Aorta (tissue), 5 donors: Measurements from ENCODE around the gene S100A3. TPM values are rescaled to one million over a fixed set of nuclear protein-coding genes. Genes with fewer than 3 reads are reported as not detected.

Experiments
- ATAC-seq: fragments of 200-7000 bp; cut with Tn5 transposase; one replicate; pipeline ENCODE4 v1.9.1; 2022; ENCODE audit warnings: moderate library complexity; ENCODE audit not compliant: low FRiP score
- DNase-seq, 2 donors: peaks; one replicate each; pipeline ENCODE4 v3.0.0-alpha.2; 2020
- H3K27ac ChIP-seq, 2 donors: one replicate each; pipeline ENCODE4 v1.5.1; 2013; ENCODE audit warnings: low read length in 2 of 2, mild to moderate bottlenecking in 2 of 2, moderate library complexity in 2 of 2, control low read depth in 1 of 2, inconsistent platforms in 1 of 2, low read depth in 1 of 2
- H3K27me3 ChIP-seq, 2 donors: one replicate each; pipeline ENCODE4 v1.6.1; 2013; ENCODE audit warnings: control low read depth in 1 of 2, low read length in 1 of 2, mild to moderate bottlenecking in 1 of 2, moderate library complexity in 1 of 2; ENCODE audit not compliant: insufficient read depth in 2 of 2, control insufficient read depth in 1 of 2
- H3K36me3 ChIP-seq, 2 donors: one replicate each; pipeline ENCODE4 v1.6.1; 2013; ENCODE audit warnings: control low read depth in 1 of 2, low read length in 1 of 2, mild to moderate bottlenecking in 1 of 2; ENCODE audit not compliant: insufficient read depth in 2 of 2, control insufficient read depth in 1 of 2
- H3K4me1 ChIP-seq, 2 donors: one replicate each; pipeline ENCODE4 v1.6.1; 2013; ENCODE audit warnings: low read length in 2 of 2, control low read depth in 1 of 2, mild to moderate bottlenecking in 1 of 2, moderate library complexity in 1 of 2; ENCODE audit not compliant: insufficient read depth in 2 of 2, control insufficient read depth in 1 of 2
- H3K4me3 ChIP-seq, 2 donors: one replicate each; pipeline ENCODE4 v1.5.1; 2013; ENCODE audit warnings: low read length in 2 of 2, control low read depth in 1 of 2, mild to moderate bottlenecking in 1 of 2
- H3K9me3 ChIP-seq: one replicate; pipeline ENCODE4 v1.6.1; 2013; ENCODE audit warnings: mild to moderate bottlenecking, low read length; ENCODE audit not compliant: control insufficient read depth
- WGBS, 2 donors: extraction: QIAGEN DNeasy Blood & Tissue Kit; methylation state at CpG; one replicate each; pipeline ENCODE4 v1.1.7; 2013; 5-methylcytosine and 5-hydroxymethylcytosine counted together
- intact Hi-C, 2 donors: fragments of 100-400 bp; cut with DNase I; formaldehyde crosslinking; loops; one replicate each; pipeline versions ENCODE4 v1.14.2 to v1.15.0; 2022
- polyA plus RNA-seq, 2 donors: library from polyadenylated mRNA; stranded (reverse); fragments of 200-250 nt; gene quantifications; one replicate each; pipeline ENCODE4 v1.2.3, GENCODE V29; 2013
- total RNA-seq, 2 donors: library from RNA; stranded (reverse); fragmentation: NEBNext Ultra II Directional; extraction: Animal tissue kit (Norgen Biotek cat#: 25700); gene quantifications; one replicate each; pipeline ENCODE4 v1.2.1, GENCODE V29; 2021
- donor health status: healthy with polysubstance abuse.
- donor health status: Bipolar disorder and iron deficiency.
- donor health status: DM: no; HTN: no; CAD: no.
- donor health status: DM: no; HTN: no; CAD: no.
- donor health status: DM: yes; HTN: yes; CAD: no.

The S100A3 gene
- total and polyA plus RNA-seq, 4 donors: 2.3 to 11.7 (median 3.4) TPM

DNA sequence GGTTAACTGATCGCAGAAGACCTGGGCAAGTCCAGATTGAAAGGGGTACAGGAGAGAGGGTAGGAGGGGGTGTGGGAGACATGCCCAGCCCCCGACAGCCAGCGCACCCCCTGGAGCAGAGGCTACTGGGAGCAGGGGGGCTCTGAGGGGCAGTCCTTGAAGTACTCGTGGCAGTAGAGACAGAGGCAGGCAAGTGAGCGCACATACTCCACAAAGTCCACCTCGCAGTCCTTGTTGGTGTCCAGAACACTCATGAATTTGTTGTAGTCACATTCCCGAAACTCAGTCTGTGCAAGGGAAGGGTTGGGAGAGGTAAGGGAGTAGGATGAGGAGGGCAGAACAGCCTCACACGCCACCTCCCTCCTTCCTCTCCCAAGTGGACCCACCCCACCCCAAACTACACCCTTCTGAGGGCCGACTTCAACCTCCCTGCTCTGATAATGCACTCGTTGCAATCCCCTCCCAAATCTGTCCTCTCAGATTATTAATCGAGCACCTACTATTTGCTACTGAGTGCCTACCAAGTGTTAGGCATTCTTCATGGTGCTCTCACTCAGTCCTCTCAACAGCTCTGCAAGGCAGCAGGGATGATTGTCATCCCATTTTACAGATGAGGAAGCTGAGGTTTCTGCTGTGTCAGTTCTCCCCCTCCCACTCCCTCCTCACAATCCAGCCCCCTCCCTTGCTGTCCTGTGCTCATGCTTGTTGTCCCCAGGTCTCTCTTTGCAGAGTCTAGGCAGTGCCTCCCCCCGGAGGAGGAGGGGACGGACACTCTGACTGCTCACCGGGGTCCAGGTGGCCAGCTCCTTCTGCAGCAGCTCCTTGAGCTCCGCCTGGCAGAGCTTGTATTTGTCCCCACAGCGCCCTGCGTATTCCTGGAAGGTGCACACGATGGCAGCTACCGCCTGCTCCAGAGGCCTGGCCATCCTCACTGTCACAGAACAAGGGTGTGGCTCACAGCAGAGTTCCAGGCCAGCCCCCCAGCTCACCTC, 1.2 kb downstream of the S100A3 start:
- peak in 1 of 2 donors; percentile 41 for DNase-seq
- H3K36me3 ChIP-seq: peaks cover 0 to 4% of the 10 kb centered on the region in 2 donors
- H3K9me3 ChIP-seq: no peaks in the 10 kb centered on the region
- H3K4me3 ChIP-seq: no peak overlapping the region
- H3K27me3 ChIP-seq: no peaks in the 10 kb centered on the region
- intact Hi-C loops: loop anchor here in 1 of 2 donors (2.0 kb wide), 1 partner anchor 13 kb away; the partner anchor contains the start of gene S100A6
- no peaks in the 10 kb centered on the region for H3K4me1 ChIP-seq
- H3K27ac ChIP-seq: no peak overlapping the region
- ATAC-seq: no peak
- WGBS, 2 donors: 71 to 79% methylated on average over 19 of the region's 19 CpGs

DNA sequence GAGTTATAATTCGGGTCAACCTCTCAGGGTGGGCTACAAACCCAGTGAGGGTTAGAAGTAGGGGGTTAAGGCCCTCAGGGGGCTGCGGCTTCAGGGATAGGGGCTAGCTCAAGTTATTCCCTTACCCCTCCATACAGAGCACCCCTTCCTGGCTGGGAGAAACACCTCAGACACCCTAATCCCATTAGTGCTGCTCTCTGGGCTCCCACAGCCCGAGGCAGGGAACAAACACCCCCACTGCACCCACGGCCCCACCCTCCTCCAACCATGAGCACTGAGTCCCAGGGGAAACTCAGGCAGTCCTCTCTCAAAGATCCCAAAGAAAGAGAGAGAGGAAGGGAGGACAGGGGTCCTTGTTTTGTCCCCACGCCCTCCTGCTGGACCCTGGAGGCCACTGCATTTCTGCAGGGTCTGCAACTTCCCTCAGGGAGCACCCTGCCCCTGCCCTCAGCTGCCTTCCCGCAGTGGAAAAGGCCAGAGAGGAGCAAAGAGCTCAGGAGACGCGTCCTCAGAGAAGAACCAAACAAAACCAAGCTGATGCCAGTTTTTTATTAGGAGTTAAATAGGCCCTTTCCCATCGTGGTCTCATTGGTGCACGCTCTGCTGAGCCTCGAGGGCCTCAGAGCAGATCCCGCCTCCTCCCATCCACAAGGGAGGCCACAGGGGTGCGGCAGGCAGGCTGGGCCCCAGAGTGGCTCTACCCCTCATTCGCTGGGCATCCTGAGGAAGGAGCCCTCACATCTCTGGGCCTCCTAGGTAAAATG, 2.1 kb downstream of the S100A3 start:
- Histone ChIP-seq H3K4me3 (no peak overlapping the region), H3K27me3 (no peaks in the 10 kb centered on the region), H3K4me1 (no peaks in the 10 kb centered on the region), H3K9me3 (no peaks in the 10 kb centered on the region), H3K27ac (peak overlapping the region; percentile 11 to 14), H3K36me3 (peaks cover 0 to 4% of the 10 kb centered on the region in 2 donors)
- DNase-seq: peak in 1 of 2 donors; percentile 41
- no peak for ATAC-seq
- 52 to 53% methylated on average over 14 of the region's 14 CpGs for WGBS, 2 donors
- intact Hi-C loops: no loop called here

DNA sequence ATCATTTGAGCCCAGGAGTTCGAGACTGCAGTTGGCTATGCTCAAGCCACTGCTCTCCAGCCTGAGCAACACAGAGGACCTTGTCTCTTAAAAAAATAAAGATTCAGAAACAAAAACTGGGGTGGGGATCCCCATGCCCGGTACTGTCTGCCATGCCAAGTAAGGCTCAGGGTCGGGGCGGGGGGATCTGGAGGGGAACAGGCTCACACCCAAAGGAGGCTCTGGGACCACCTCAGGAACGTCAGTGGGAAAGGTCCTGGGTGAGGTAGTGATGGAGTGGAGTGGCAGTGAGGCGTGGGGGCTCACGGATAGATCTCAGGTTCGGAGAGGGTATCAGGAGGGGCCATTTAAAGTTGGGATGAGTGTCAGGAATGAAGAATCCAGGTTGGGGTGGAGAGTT, 2.7 kb downstream of the S100A3 start:
- Histone ChIP-seq H3K4me3 (no peak overlapping the region), H3K4me1 (no peaks in the 10 kb centered on the region), H3K36me3 (peaks cover 0 to 4% of the 10 kb centered on the region in 2 donors), H3K27ac (peak overlapping the region; percentile 14 to 77), H3K27me3 (no peaks in the 10 kb centered on the region), H3K9me3 (no peaks in the 10 kb centered on the region)
- DNase-seq (peak in 1 of 2 donors; percentile 36), ATAC-seq (no peak)
- intact Hi-C loops: no loop called here
- WGBS, 2 donors: 71 to 80% methylated on average over 8 of the region's 8 CpGs

DNA sequence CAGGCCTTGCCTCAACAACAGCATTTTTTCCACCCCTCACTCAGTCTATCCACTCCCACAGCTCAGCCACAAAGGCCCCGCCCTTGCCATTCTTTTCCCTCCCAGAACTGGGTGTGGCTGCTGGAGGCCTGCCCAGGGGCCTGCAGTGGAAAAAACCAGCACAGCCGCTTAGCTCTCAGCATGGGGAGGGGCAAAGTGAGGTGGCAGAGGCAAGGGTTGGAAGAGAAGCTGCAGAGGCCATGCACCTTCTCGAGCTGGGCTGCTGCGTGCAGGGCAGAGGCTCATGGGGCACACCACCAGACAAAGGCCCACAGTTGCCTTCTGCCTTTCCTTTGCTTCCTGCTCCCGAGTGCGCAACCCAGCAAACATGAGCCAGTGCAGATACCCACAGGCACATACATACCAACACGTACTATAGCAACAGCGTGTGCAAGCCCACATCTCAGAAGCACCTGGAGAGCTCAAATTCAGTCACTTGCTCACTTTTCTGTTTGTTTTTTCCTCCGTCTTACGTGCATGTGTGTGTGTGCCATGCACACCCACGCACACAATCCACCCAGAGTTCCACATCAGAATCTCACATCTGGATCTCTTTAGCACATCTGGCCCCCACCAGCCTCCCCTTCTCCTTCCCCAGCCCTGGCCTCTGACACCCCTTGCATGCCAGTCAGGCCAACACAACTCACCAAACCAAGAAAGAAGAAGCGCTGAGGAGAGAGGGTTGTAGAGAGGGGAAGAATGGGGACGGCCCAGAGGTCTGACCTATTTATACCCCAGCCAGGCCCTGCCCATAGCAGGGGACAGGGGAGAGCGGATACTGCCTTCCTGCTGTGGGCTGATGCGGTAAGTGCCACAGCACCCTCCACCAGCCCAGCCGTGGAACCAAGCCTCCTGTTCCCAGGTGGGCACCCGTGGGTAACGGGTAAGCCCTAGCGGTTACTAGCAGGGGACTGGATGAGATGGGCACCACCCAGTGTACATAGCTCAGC, 3.7 kb downstream of the S100A3 start, which contains the start of gene S100A4:
TSS of gene S100A4 (minus strand) at position 740 of the 989 bp plus-strand sequence. CDS start 1,012 bp downstream, outside the sequence.
- Histone ChIP-seq H3K4me3 (peak within 1 kb of the TSS; percentile 42 to 64), H3K27me3 (no peaks in the 10 kb centered on the region), H3K27ac (peak within 1 kb of the TSS; percentile 14 to 77), H3K4me1 (no peaks in the 10 kb centered on the region), H3K9me3 (no peaks in the 10 kb centered on the region), H3K36me3 (peaks cover 0 to 4% of the 10 kb centered on the region in 2 donors)
- WGBS, 2 donors: 6 to 7% methylated on average over 19 of the region's 19 CpGs
- DNase-seq (peak; percentile 97 to 98), ATAC-seq (peak; percentile 93)
- intact Hi-C loops: no loop called here

DNA sequence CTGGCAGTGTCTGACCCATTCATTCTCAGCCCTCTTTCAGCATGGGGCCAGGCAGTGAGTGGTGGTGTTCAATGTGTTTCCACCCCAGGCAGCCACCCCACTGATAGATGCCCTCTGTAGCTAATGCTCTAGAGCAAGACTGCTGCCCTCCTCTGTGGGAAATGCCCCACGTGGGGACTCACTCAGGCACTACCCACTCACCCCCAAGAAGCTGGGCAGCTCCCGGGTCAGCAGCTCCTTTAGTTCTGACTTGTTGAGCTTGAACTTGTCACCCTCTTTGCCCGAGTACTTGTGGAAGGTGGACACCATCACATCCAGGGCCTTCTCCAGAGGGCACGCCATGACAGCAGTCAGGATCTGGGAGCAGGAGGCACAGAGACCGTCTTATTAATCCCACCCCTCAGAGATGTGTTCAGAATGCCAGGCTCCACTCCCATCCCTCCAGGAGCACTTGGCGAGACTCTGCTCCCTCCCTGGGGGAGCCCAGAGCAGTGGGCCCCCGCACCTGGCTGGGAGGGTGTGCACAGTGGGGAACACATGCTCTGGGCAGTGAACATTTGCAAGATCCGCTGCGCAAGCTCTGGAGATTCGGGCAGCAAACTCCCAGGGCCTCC, 4.5 kb downstream of the S100A3 start:
- H3K27me3 ChIP-seq: no peaks in the 10 kb centered on the region
- DNase-seq (peak in 1 of 2 donors; percentile 46), ATAC-seq (no peak)
- no peaks in the 10 kb centered on the region for H3K9me3 ChIP-seq
- WGBS, 2 donors: 9 to 11% methylated on average over 10 of the region's 10 CpGs
- intact Hi-C loops: no loop called here
- H3K36me3 ChIP-seq: peaks cover 0 to 4% of the 10 kb centered on the region in 2 donors
- H3K4me1 ChIP-seq: no peaks in the 10 kb centered on the region
- peak overlapping the region; percentile 6 to 49 for H3K27ac ChIP-seq
- peak overlapping the region; percentile 42 to 64 for H3K4me3 ChIP-seq

DNA sequence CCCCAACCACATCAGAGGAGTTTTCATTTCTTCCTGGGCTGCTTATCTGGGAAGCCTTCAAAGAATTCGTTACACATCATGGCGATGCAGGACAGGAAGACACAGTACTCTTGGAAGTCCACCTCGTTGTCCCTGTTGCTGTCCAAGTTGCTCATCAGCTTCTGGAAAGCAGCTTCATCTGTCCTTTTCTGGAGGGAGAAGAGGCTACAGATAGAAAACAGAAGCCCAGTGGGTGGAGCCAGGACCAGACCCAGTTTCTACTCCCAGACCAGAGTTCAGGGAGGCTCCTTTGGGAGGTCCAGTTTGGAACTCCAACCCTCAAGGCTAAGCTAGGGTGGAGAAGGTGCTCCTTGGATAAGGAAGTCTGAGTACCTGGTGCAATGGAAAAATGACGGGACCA, 5.3 kb downstream of the S100A3 start:
- no peak for ATAC-seq
- 63 to 71% methylated on average over 4 of the region's 4 CpGs for WGBS, 2 donors
- no peaks in the 10 kb centered on the region for H3K27me3 ChIP-seq
- intact Hi-C loops: no loop called here
- no peaks in the 10 kb centered on the region for H3K9me3 ChIP-seq
- H3K4me3 ChIP-seq: no peak overlapping the region
- peak overlapping the region in 1 of 2 donors; percentile 14 for H3K27ac ChIP-seq
- no peaks in the 10 kb centered on the region for H3K4me1 ChIP-seq
- DNase-seq: no peak
- H3K36me3 ChIP-seq: peaks cover 0 to 4% of the 10 kb centered on the region in 2 donors

DNA sequence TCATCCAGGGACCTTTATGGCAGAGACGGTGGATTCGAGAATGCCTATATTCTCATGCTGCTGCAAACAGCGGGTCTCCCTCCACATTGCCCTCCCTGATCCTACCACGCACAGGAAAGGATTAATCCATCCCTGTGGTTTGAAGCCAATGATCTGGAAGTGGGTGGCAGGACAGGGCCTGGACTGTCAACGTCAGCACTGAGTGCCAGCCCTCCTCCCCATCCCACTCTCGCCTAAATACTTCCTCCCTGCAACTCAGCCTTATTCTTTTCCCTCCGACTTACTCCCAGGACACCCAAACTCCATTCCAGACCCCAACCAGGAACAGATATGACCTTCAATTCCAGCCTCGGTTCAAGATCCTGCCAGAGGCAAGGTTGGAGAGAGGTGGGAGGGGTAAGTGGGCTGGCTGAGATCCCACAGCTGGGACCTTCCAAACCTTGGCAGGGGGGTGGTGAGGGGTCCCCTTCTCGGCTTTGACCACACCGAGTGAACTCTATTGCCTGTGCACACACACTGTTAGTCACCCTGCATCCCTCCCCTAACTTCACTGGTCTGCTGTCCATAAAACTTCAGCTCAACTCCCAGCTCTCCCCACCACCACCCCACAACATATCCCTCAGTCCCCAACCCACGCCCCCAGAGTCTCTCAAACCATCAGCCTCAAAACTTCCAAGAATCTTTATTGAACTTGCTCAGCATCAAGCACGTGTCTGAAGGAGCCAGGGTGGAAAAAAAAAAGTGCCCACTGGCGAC, 5.9 kb downstream of the S100A3 start:
- ATAC-seq (no peak), DNase-seq (peak in 1 of 2 donors; percentile 45)
- 43 to 48% methylated on average over 13 of the region's 13 CpGs for WGBS, 2 donors
- intact Hi-C loops: no loop called here
- Histone ChIP-seq H3K4me1 (no peaks in the 10 kb centered on the region), H3K4me3 (no peak overlapping the region), H3K9me3 (no peaks in the 10 kb centered on the region), H3K27me3 (no peaks in the 10 kb centered on the region), H3K36me3 (peaks cover 0 to 4% of the 10 kb centered on the region in 2 donors), H3K27ac (peak overlapping the region in 1 of 2 donors; percentile 14)
